Measurements from ENCODE around the gene BEAN1. TPM values are rescaled to one million over a fixed set of nuclear protein-coding genes. Genes with fewer than 3 reads are reported as not detected.

Gene BEAN1
- total RNA-seq, 1 donor from 2014 or later = not detected

GRCh38 chr16:66419527-66419926, 7.6 kb upstream of the BEAN1 start:
- no peak for DNase-seq

- no peak for DNase-seq
Measured at GRCh38 chr16:66420396-66420795, 6.7 kb upstream of the BEAN1 start.

- DNase-seq = no peak
Measured at GRCh38 chr16:66421891-66422290, 5.2 kb upstream of the BEAN1 start.

GRCh38 chr16:66422366-66422765, 4.7 kb upstream of the BEAN1 start:
- no peak for DNase-seq

- DNase-seq = no peak
Measured at GRCh38 chr16:66423177-66423576, 3.9 kb upstream of the BEAN1 start.

GRCh38 chr16:66425651-66426050, 1.4 kb upstream of the BEAN1 start:
- no peak for DNase-seq

- DNase-seq = peak; percentile 18
Measured at GRCh38 chr16:66426112-66427035, 721 bp upstream of the BEAN1 start.

- no peak for DNase-seq
Measured at GRCh38 chr16:66427871-66428681, 981 bp downstream of the BEAN1 start.

GRCh38 chr16:66428682-66429251, 1.7 kb downstream of the BEAN1 start:
- DNase-seq = no peak

- peak; percentile 5 for DNase-seq
Measured at GRCh38 chr16:66429290-66429962, 2.3 kb downstream of the BEAN1 start.

GRCh38 chr16:66430214-66430613, 3.1 kb downstream of the BEAN1 start:
- DNase-seq = no peak

GRCh38 chr16:66431760-66432159, 4.7 kb downstream of the BEAN1 start:
- DNase-seq = no peak

- no peak for DNase-seq
Measured at GRCh38 chr16:66432429-66432828, 5.3 kb downstream of the BEAN1 start.

- DNase-seq = no peak
Measured at GRCh38 chr16:66434619-66435430, 7.7 kb downstream of the BEAN1 start.

- no peak for DNase-seq
Measured at GRCh38 chr16:66435896-66436295, 8.8 kb downstream of the BEAN1 start.

GRCh38 chr16:66437391-66437945, 10.4 kb downstream of the BEAN1 start:
- no peak for DNase-seq

- no peak for DNase-seq
Measured at GRCh38 chr16:66438536-66438935, 11.4 kb downstream of the BEAN1 start.

- DNase-seq = no peak
Measured at GRCh38 chr16:66439051-66439730, 12.1 kb downstream of the BEAN1 start.

GRCh38 chr16:66440271-66440802, 13.2 kb downstream of the BEAN1 start:
- no peak for DNase-seq

- no peak for DNase-seq
Measured at GRCh38 chr16:66440970-66441369, 13.9 kb downstream of the BEAN1 start.
